ENCODE measurements around the gene FANCM. TPM values are rescaled to one million over a fixed set of nuclear protein-coding genes. Genes with fewer than 3 reads are reported as not detected.
"Not testable (repeated sequence)": the region's sequence is repeated elsewhere in the genome, so short reads cannot be mapped to it uniquely, and the experiment has no call there.

FANCM gene
- total RNA-seq, 3 donors from 2014 or later: 8.2 to 17.4 (median 8.5) TPM

DNA sequence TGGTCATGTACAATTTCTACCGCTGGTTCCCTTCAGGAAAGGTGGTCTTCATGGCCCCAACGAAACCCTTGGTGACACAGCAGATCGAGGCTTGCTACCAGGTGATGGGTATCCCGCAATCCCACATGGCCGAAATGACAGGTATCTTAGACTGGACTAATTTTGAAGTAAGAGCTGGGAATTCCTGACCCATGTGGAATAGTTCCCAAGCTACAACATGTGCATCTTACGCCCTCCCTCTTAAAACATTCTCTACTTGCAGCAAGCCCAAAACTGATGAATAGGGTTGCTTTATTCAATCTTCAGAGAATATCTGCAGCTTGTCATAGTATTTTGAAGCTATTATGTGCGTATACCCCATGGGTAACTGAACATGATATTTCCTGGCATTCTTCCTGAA lies 669 bp downstream of the FANCM start:
- H3K27ac ChIP-seq: peak overlapping the region in 1 of 2 donors; percentile 66
- intact Hi-C loops (cut with DNase I; ENCODE audit: low total_unique reads): no loop called here
- H3K4me1 ChIP-seq: peaks cover 0 to 17% of the 10 kb centered on the region in 2 donors
- H3K36me3 ChIP-seq: no peaks in the 10 kb centered on the region
- DNase-seq (ENCODE audit: low spot score in 2 of 2): no peak
- no peaks in the 10 kb centered on the region for H3K27me3 ChIP-seq
- no peaks in the 10 kb centered on the region for H3K9me3 ChIP-seq
- TF ChIP-seq, protein P1, sequence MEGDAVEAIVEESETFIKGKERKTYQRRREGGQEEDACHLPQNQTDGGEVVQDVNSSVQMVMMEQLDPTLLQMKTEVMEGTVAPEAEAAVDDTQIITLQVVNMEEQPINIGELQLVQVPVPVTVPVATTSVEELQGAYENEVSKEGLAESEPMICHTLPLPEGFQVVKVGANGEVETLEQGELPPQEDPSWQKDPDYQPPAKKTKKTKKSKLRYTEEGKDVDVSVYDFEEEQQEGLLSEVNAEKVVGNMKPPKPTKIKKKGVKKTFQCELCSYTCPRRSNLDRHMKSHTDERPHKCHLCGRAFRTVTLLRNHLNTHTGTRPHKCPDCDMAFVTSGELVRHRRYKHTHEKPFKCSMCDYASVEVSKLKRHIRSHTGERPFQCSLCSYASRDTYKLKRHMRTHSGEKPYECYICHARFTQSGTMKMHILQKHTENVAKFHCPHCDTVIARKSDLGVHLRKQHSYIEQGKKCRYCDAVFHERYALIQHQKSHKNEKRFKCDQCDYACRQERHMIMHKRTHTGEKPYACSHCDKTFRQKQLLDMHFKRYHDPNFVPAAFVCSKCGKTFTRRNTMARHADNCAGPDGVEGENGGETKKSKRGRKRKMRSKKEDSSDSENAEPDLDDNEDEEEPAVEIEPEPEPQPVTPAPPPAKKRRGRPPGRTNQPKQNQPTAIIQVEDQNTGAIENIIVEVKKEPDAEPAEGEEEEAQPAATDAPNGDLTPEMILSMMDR (IDR thresholded peaks at IDR 0.05): no peak
- TF ChIP-seq POLR2A (IDR thresholded peaks at IDR 0.05) (no peak), POLR2AphosphoS5 (IDR thresholded peaks at IDR 0.05) (no peak)
- peak overlapping the region; percentile 59 to 78 (median 65) for H3K4me3 ChIP-seq

GRCh38 chr14:45140661-45141187 lies 5.0 kb downstream of the FANCM start:
- Histone ChIP-seq H3K27me3 (no peaks in the 10 kb centered on the region), H3K4me3 (no peak overlapping the region), H3K4me1 (peaks cover 0 to 17% of the 10 kb centered on the region in 2 donors), H3K9me3 (no peaks in the 10 kb centered on the region), H3K27ac (no peak overlapping the region), H3K36me3 (no peaks in the 10 kb centered on the region)
- TF ChIP-seq, protein P1 (IDR thresholded peaks at IDR 0.05): no peak
- TF ChIP-seq POLR2A (IDR thresholded peaks at IDR 0.05) (no peak), POLR2AphosphoS5 (IDR thresholded peaks at IDR 0.05) (no peak)
- intact Hi-C loops (cut with DNase I; ENCODE audit: low total_unique reads): no loop called here
- DNase-seq (ENCODE audit: low spot score in 2 of 2): no peak

GRCh38 chr14:45142083-45142482 lies 6.4 kb downstream of the FANCM start:
- H3K36me3 ChIP-seq; H3K27me3 ChIP-seq; H3K9me3 ChIP-seq; H3K4me1 ChIP-seq; H3K27ac ChIP-seq; DNase-seq (ENCODE audit: low spot score in 2 of 2); intact Hi-C loops (cut with DNase I; ENCODE audit: low total_unique reads); H3K4me3 ChIP-seq: not testable (repeated sequence)

- Histone ChIP-seq H3K27ac (no peak overlapping the region), H3K4me3 (no peak overlapping the region), H3K36me3 (no peaks in the 10 kb centered on the region), H3K9me3 (no peaks in the 10 kb centered on the region), H3K4me1 (no peaks in the 10 kb centered on the region), H3K27me3 (no peaks in the 10 kb centered on the region)
- TF ChIP-seq, protein P1 (IDR thresholded peaks at IDR 0.05): no peak
- TF ChIP-seq POLR2A (IDR thresholded peaks at IDR 0.05): no peak
- no peak for TF ChIP-seq POLR2AphosphoS5 (IDR thresholded peaks at IDR 0.05)
- DNase-seq (ENCODE audit: low spot score in 2 of 2): no peak
- intact Hi-C loops (cut with DNase I; ENCODE audit: low total_unique reads): no loop called here
Observed at GRCh38 chr14:45144658-45145057, 8.9 kb downstream of the FANCM start.

- H3K9me3 ChIP-seq: no peaks in the 10 kb centered on the region
- no peak for DNase-seq (ENCODE audit: low spot score in 2 of 2)
- H3K27me3 ChIP-seq: no peaks in the 10 kb centered on the region
- no peak overlapping the region for H3K27ac ChIP-seq
- H3K4me3 ChIP-seq: no peak overlapping the region
- no peaks in the 10 kb centered on the region for H3K36me3 ChIP-seq
- no peaks in the 10 kb centered on the region for H3K4me1 ChIP-seq
- TF ChIP-seq POLR2A (IDR thresholded peaks at IDR 0.05): no peak
- intact Hi-C loops (cut with DNase I; ENCODE audit: low total_unique reads): no loop called here
Observed at GRCh38 chr14:45145214-45145613, 9.5 kb downstream of the FANCM start.

DNA sequence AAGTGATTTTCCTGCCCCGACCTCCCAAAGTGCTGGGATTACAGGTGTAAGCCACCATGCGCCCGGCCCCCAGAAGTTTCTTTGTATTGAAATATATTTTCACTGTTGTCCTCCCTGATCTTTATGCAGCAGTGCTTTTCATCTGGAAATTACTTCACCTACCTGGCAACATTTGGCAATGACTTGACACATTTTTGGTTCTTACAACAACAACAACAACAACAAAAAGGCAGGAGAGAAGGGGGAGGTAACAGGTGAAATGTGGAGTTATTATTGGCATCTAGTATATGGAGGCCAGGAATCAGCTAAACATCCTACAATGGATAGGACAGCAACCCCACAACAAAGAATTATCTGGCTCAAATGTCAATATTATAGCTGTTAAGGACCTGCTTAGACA lies 13.9 kb downstream of the FANCM start:
- Histone ChIP-seq H3K27me3 (no peaks in the 10 kb centered on the region), H3K27ac (no peak overlapping the region), H3K36me3 (no peaks in the 10 kb centered on the region), H3K4me1 (no peaks in the 10 kb centered on the region), H3K9me3 (no peaks in the 10 kb centered on the region), H3K4me3 (no peak overlapping the region)
- no peak for DNase-seq (ENCODE audit: low spot score in 2 of 2)
- intact Hi-C loops (cut with DNase I; ENCODE audit: low total_unique reads): no loop called here
- TF ChIP-seq POLR2AphosphoS5 (IDR thresholded peaks at IDR 0.05) (no peak), POLR2A (IDR thresholded peaks at IDR 0.05) (no peak)
- TF ChIP-seq, protein P1 (IDR thresholded peaks at IDR 0.05): no peak

Data from breast epithelium (tissue), 4 donors.